Measurements from ENCODE around the gene MYO1E. TPM values are rescaled to one million over a fixed set of nuclear protein-coding genes. Genes with fewer than 3 reads are reported as not detected.
A peak's percentile ranks its signal among the peaks of the same experiment; 100 is the strongest.

The MYO1E gene
- total RNA-seq (10 to 100 TPM in 2 of 5 experiments, 1 to 10 TPM in 3; 2.3 to 67.1 (median 3.7) TPM), polyA plus RNA-seq (not detected), total RNA-seq (1.2 reads per million)

GRCh38 chr15:59372352-59373211 is at the start of gene MYO1E:
Gene MYO1E (minus strand): TSS chr15:59372871. CDS start chr15:59372500, 371 bp downstream.
- H3K4me3 ChIP-seq (ENCODE audit: low read length) = peak within 1 kb of the TSS; percentile 56
- DNase-seq (peak in 3 of 9 donors; percentile 3 to 49 (median 23)), ATAC-seq (peak; percentile 83)
- peaks cover 7 to 10% of the 10 kb centered on the region in 2 donors for H3K27me3 ChIP-seq (ENCODE audit: control insufficient read depth in 2 of 2, insufficient read depth in 2 of 2, low read length in 2 of 2)
- peaks cover 0 to 14% (median 0%) of the 10 kb centered on the region in 5 donors for H3K36me3 Mint-ChIP-seq
- H3K36me3 ChIP-seq (ENCODE audit: control insufficient read depth in 2 of 3, insufficient read depth in 3 of 3, low read length in 3 of 3) = no peaks in the 10 kb centered on the region
- no peaks in the 10 kb centered on the region for H3K9me3 Mint-ChIP-seq
- intact Hi-C loops (cut with micrococcal nuclease) = loop anchor here in 1 of 2 donors (1.0 to 5.0 kb wide), 2 partner anchors 125 to 385 kb away; partner anchors contain the start of gene RNF111
- POLR2A ChIA-PET = no interaction called here
- H3K27ac ChIP-seq (ENCODE audit: low read depth, low read length) = no peak within 1 kb of the TSS
- peaks cover 7 to 38% (median 20%) of the 10 kb centered on the region in 7 donors for H3K4me1 Mint-ChIP-seq
- peaks cover 49 to 67% (median 57%) of the 10 kb centered on the region in 5 donors for H3K27me3 Mint-ChIP-seq
- H3K27ac Mint-ChIP-seq = peak within 1 kb of the TSS in 1 of 9 donors; percentile 81
- H3K4me3 Mint-ChIP-seq = peak within 1 kb of the TSS; percentile 80 to 97 (median 86)
- CTCF ChIA-PET = no interaction called here
- peaks cover 0 to 8% of the 10 kb centered on the region in 2 donors for H3K4me1 ChIP-seq (ENCODE audit: control insufficient read depth in 2 of 2, insufficient read depth in 2 of 2, low read length in 2 of 2)
- no peaks in the 10 kb centered on the region for H3K9me3 ChIP-seq (ENCODE audit: control insufficient read depth in 2 of 3, low read length in 3 of 3)

DNA sequence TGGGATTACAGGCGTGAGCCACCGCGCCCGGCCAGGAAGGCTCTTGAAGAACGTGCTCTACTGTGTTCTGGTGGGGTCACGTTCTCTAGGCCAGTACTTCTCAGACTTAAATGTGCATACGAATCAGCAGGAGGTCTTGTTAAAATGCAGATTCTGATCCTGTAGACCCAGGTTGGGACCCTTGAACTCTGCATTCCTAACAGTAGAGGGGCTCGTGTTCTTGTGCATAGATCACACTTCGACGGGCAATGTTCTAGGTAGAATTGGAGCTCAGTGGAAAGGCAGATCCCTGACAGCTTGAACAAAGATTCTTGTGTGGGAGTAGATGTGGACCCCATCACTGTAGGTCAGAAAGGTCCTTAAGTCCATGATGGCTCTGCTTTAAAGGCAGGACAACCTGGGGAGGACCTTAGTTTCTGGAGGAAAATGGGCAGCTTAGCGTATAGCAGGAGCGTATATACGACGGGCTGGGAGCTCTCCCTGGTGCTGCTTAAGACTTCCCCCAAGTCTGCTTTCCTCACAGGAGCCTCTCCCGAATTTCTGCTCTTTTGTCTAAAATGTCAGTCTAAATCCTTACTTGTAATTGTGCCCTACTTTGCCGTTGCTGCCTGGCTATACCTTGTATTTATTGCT is 48.4 kb upstream of the MYO1E start:
- Mint-ChIP-seq H3K27me3 (peaks cover 8 to 64% (median 21%) of the 10 kb centered on the region in 5 donors), H3K4me3 (no peak overlapping the region), H3K27ac (no peak overlapping the region), H3K4me1 (peaks cover 0 to 21% (median 0%) of the 10 kb centered on the region in 7 donors), H3K9me3 (no peaks in the 10 kb centered on the region), H3K36me3 (no peaks in the 10 kb centered on the region)
- intact Hi-C loops (cut with micrococcal nuclease) = no loop called here
- no peaks in the 10 kb centered on the region for H3K4me1 ChIP-seq (ENCODE audit: control insufficient read depth in 2 of 2, insufficient read depth in 2 of 2, low read length in 2 of 2)
- no peaks in the 10 kb centered on the region for H3K36me3 ChIP-seq (ENCODE audit: control insufficient read depth in 2 of 3, insufficient read depth in 3 of 3, low read length in 3 of 3)
- peaks cover 0 to 5% of the 10 kb centered on the region in 2 donors for H3K27me3 ChIP-seq (ENCODE audit: control insufficient read depth in 2 of 2, insufficient read depth in 2 of 2, low read length in 2 of 2)
- H3K4me3 ChIP-seq (ENCODE audit: low read length) = no peak overlapping the region
- ATAC-seq (no peak), DNase-seq (no peak)
- no peak overlapping the region for H3K27ac ChIP-seq (ENCODE audit: low read depth, low read length)
- ChIA-PET CTCF (no interaction called here), POLR2A (no interaction called here)
- no peaks in the 10 kb centered on the region for H3K9me3 ChIP-seq (ENCODE audit: control insufficient read depth in 2 of 3, low read length in 3 of 3)

DNA sequence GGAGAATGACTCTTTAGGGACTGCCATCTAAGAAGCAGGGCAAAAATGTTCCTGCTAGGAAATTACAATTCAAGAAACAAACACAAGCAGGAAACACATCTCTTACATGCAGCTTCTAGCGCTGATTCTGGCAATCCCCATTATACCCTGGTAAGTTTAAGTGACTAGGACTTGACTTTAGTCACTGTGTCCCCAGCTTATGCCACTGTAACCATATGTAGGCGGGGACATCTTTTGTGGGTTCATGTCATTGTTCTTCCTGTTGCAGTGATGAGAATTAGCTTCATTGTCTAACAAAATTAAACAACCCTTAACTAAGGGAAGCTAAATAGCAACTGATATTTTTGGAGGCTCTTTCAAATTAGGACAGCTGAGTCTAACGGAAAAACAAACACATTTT is 47.4 kb upstream of the MYO1E start:
- Mint-ChIP-seq H3K36me3 (no peaks in the 10 kb centered on the region), H3K4me1 (peaks cover 0 to 21% (median 0%) of the 10 kb centered on the region in 7 donors), H3K27me3 (peaks cover 8 to 69% (median 21%) of the 10 kb centered on the region in 5 donors), H3K9me3 (no peaks in the 10 kb centered on the region), H3K4me3 (peak overlapping the region in 1 of 10 donors; percentile 46), H3K27ac (no peak overlapping the region)
- Histone ChIP-seq H3K9me3 (ENCODE audit: control insufficient read depth in 2 of 3, low read length in 3 of 3) (no peaks in the 10 kb centered on the region), H3K4me3 (ENCODE audit: low read length) (no peak overlapping the region), H3K4me1 (ENCODE audit: control insufficient read depth in 2 of 2, insufficient read depth in 2 of 2, low read length in 2 of 2) (no peaks in the 10 kb centered on the region), H3K27me3 (ENCODE audit: control insufficient read depth in 2 of 2, insufficient read depth in 2 of 2, low read length in 2 of 2) (peaks cover 0 to 5% of the 10 kb centered on the region in 2 donors), H3K36me3 (ENCODE audit: control insufficient read depth in 2 of 3, insufficient read depth in 3 of 3, low read length in 3 of 3) (no peaks in the 10 kb centered on the region), H3K27ac (ENCODE audit: low read depth, low read length) (no peak overlapping the region)
- CTCF ChIA-PET = no interaction called here
- DNase-seq (no peak), ATAC-seq (no peak)
- intact Hi-C loops (cut with micrococcal nuclease) = no loop called here
- POLR2A ChIA-PET = no interaction called here

- no peaks in the 10 kb centered on the region for H3K9me3 Mint-ChIP-seq
- POLR2A ChIA-PET = no interaction called here
- no peak for DNase-seq
- H3K4me1 Mint-ChIP-seq = peaks cover 0 to 24% (median 0%) of the 10 kb centered on the region in 7 donors
- H3K4me3 Mint-ChIP-seq = no peak overlapping the region
- H3K4me1 ChIP-seq (ENCODE audit: control insufficient read depth in 2 of 2, insufficient read depth in 2 of 2, low read length in 2 of 2) = no peaks in the 10 kb centered on the region
- H3K27ac ChIP-seq (ENCODE audit: low read depth, low read length) = no peak overlapping the region
- no peaks in the 10 kb centered on the region for H3K36me3 ChIP-seq (ENCODE audit: control insufficient read depth in 2 of 3, insufficient read depth in 3 of 3, low read length in 3 of 3)
- H3K9me3 ChIP-seq (ENCODE audit: control insufficient read depth in 2 of 3, low read length in 3 of 3) = no peaks in the 10 kb centered on the region
- no peak overlapping the region for H3K27ac Mint-ChIP-seq
- CTCF ChIA-PET = no interaction called here
- intact Hi-C loops (cut with micrococcal nuclease) = loop anchor here in 1 of 2 donors (10.0 kb wide), 1 partner anchor 174 kb away; no protein-coding TSS in a partner anchor
- peaks cover 0 to 5% of the 10 kb centered on the region in 2 donors for H3K27me3 ChIP-seq (ENCODE audit: control insufficient read depth in 2 of 2, insufficient read depth in 2 of 2, low read length in 2 of 2)
- ATAC-seq = no peak
- H3K4me3 ChIP-seq (ENCODE audit: low read length) = no peak overlapping the region
- peaks cover 3 to 68% (median 12%) of the 10 kb centered on the region in 5 donors for H3K27me3 Mint-ChIP-seq
- H3K36me3 Mint-ChIP-seq = no peaks in the 10 kb centered on the region
Measured at GRCh38 chr15:59419170-59419569, 46.5 kb upstream of the MYO1E start.

GRCh38 chr15:59416816-59417215 is 44.1 kb upstream of the MYO1E start:
- ChIA-PET CTCF (no interaction called here), POLR2A (no interaction called here)
- Mint-ChIP-seq H3K36me3 (no peaks in the 10 kb centered on the region), H3K4me3 (no peak overlapping the region), H3K27me3 (peaks cover 0 to 63% (median 5%) of the 10 kb centered on the region in 5 donors), H3K27ac (no peak overlapping the region), H3K9me3 (no peaks in the 10 kb centered on the region), H3K4me1 (peaks cover 6 to 45% (median 16%) of the 10 kb centered on the region in 7 donors)
- Histone ChIP-seq H3K4me3 (ENCODE audit: low read length) (no peak overlapping the region), H3K27me3 (ENCODE audit: control insufficient read depth in 2 of 2, insufficient read depth in 2 of 2, low read length in 2 of 2) (no peaks in the 10 kb centered on the region), H3K27ac (ENCODE audit: low read depth, low read length) (no peak overlapping the region), H3K36me3 (ENCODE audit: control insufficient read depth in 2 of 3, insufficient read depth in 3 of 3, low read length in 3 of 3) (no peaks in the 10 kb centered on the region), H3K4me1 (ENCODE audit: control insufficient read depth in 2 of 2, insufficient read depth in 2 of 2, low read length in 2 of 2) (peaks cover 0 to 9% of the 10 kb centered on the region in 2 donors), H3K9me3 (ENCODE audit: control insufficient read depth in 2 of 3, low read length in 3 of 3) (no peaks in the 10 kb centered on the region)
- no peak for DNase-seq
- intact Hi-C loops (cut with micrococcal nuclease) = loop anchor here in 1 of 2 donors (10.0 kb wide), 1 partner anchor 172 kb away; no protein-coding TSS in a partner anchor
- ATAC-seq = no peak

GRCh38 chr15:59413577-59413976 is 40.9 kb upstream of the MYO1E start:
- Histone ChIP-seq H3K9me3 (ENCODE audit: control insufficient read depth in 2 of 3, low read length in 3 of 3) (no peaks in the 10 kb centered on the region), H3K4me3 (ENCODE audit: low read length) (no peak overlapping the region), H3K27ac (ENCODE audit: low read depth, low read length) (no peak overlapping the region), H3K36me3 (ENCODE audit: control insufficient read depth in 2 of 3, insufficient read depth in 3 of 3, low read length in 3 of 3) (no peaks in the 10 kb centered on the region), H3K4me1 (ENCODE audit: control insufficient read depth in 2 of 2, insufficient read depth in 2 of 2, low read length in 2 of 2) (peaks cover 0 to 9% of the 10 kb centered on the region in 2 donors), H3K27me3 (ENCODE audit: control insufficient read depth in 2 of 2, insufficient read depth in 2 of 2, low read length in 2 of 2) (no peaks in the 10 kb centered on the region)
- H3K4me3 Mint-ChIP-seq = no peak overlapping the region
- H3K27me3 Mint-ChIP-seq = peaks cover 0 to 54% (median 5%) of the 10 kb centered on the region in 5 donors
- H3K36me3 Mint-ChIP-seq = no peaks in the 10 kb centered on the region
- peaks cover 6 to 45% (median 24%) of the 10 kb centered on the region in 7 donors for H3K4me1 Mint-ChIP-seq
- no peak for ATAC-seq
- ChIA-PET CTCF (no interaction called here), POLR2A (no interaction called here)
- peak overlapping the region in 1 of 9 donors; percentile 21 for H3K27ac Mint-ChIP-seq
- intact Hi-C loops (cut with micrococcal nuclease) = loop anchor here in 1 of 2 donors (10.0 kb wide), 1 partner anchor 169 kb away; no protein-coding TSS in a partner anchor
- no peak for DNase-seq
- H3K9me3 Mint-ChIP-seq = no peaks in the 10 kb centered on the region

All from naive thymus-derived CD4-positive, alpha-beta T cell (primary cell).